GM15510 (cell line): Measurements from ENCODE around the gene SLC23A1.

Experiments
- POLR2A ChIP-seq: IDR thresholded peaks from 3 replicates; pipeline ENCODE4 v1.6.1; 2011; ENCODE audit warnings: borderline replicate concordance; ENCODE audit not compliant: insufficient read length; ENCODE audit errors: extremely low read depth

Gene SLC23A1

DNA sequence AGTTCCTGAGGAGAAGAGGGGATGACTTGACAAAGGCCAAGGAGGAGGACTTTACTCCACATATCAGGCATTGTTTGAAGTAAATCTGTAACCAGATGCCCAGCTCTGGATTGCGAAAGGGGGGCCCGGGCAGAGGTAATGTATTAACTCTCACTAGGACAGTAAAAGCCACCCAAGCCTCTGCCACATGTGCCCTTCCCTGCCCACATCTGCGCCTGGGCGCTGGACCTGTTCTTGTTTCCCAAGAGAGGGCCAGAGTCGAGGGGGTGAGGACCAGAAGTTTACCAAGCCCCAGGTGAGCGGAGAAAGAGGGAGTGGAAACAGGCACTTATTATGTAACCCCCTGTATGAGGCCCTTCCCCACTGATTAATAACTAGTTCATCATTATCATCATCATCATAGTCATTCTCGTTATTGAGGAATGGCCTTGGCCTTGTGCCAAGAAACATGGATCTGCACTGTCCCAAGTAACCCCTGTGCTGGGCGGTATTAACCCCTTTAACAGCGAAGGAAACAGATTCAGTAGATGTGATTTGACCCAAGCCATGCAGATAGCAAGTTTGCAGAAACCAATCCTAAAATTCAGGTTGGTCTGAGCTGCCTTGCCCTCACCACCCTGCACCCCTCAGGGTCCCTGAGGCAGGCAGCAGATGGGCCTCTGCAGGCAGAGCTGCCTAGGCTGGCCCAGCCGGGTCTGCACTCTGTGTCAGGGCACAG is at the start of gene SLC23A1:
SLC23A1 (minus strand) TSS at position 23 of the 718 bp plus-strand sequence. CDS start 44 bp downstream, outside the sequence.
- TF ChIP-seq POLR2A = no peak

DNA sequence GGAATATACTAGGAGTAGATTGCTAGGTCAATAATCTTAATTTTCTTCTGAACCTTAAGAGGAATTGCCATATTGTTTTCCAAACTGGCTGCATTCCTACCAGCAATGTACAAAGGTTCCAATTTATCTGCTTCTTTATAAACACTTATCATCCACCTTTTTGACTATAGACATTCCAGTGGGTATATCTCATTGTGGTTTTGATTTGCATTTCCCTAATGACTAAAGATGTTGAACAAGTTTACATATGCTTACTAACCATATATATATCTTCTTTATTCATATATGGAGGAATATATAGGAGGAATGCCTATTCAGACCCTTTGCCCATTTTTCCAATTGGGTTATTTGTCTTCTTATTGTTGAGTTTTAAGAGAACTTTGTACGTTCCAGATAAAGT is 48.6 kb upstream of the SLC23A1 start:
- TF ChIP-seq POLR2A = no peak

DNA sequence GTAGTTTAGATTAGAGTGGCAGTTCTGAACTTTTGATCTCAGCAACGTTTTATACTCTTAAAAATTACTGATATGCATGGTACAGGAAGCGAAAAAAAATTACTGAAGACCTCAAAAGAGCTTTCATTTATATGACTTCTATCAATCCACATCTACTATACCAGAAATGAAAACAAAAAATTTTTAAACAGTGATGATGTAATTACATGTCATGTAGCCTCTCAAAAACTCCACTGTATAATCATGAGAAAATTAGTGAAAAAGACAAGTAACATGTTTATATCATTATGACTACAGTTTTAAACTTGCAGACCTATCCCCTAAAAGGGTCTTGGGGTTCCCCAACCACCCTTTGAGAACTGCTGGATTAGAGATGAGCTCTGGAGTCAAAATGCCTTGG is 46.9 kb upstream of the SLC23A1 start:
- no peak for TF ChIP-seq POLR2A

DNA sequence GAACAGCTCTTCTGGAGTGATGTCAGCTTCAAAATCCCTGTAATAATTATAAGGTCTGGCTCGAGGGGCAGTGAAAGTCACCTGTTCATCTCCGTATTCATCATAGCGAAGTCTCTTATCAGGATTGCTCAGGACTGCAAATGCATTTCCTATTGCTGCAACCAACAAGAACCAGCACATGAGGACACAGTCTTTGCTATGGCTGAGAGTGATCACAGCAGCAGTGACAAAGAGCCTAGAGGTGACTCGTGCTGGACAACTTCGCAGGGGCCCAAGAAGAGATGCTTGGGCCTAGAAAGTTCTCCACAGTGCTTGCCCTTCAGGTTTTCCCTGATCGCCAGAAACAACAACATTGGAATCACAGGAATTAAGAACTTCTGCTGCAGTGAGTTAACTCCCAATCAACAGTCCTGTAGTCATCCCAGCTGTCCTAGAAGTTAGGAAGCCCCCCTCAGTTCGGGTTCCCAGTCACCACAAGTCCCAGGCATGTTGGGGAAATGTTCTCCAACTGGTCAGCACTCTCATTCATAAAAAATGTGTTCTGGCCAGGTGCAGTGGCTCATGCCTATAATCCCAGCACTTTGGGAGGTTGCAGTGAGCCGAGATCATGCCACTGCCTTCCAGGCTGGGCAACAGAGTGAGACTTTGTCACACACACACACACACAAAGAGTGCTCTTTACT is 43.2 kb upstream of the SLC23A1 start:
- TF ChIP-seq POLR2A = no peak

DNA sequence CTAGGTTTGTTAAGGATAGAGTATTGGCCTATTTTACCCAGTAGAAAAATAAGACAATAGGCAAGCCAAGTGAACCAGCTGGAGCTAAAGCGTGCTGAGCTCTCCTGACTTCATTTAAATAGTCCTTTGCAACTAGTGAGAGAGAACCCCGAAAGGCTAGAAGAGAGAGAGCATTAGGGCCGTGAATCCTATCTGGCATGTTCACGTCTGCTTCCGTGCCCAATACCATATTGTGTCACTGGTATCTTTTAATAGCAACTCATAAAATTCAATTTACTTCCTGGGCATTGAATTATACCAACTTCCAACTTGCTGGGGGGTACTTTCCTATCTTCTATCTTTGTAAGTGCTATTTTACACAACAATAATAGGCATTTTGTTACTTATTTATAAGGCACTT is 42.4 kb upstream of the SLC23A1 start:
- TF ChIP-seq POLR2A = no peak

DNA sequence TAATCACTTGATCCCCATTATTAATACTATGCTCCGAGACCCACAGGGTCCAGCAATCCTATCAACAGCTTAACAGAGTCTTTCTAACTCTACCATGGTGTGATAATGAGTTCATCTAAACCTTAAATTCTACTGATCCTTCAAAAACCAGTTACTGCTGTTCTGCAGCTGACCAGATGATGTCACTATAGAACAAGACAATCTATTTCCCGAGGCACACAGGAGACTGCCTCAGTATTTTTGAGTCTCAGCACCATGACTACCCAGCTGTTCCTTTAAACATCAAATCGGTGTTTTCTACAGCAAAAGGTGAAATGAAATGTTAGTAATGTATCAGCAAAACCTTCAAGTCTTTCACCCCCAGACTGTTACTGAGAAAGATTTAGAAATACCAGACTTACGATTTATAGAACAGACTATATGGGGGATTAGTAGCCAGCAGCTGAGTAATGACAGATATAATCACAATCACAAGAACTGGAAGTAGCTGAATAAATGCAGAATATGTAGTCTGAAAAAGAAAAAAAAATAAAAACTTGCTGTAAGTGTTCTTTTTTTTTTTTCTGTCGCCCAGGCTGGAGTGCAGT is 39.3 kb upstream of the SLC23A1 start:
- TF ChIP-seq POLR2A = no peak

DNA sequence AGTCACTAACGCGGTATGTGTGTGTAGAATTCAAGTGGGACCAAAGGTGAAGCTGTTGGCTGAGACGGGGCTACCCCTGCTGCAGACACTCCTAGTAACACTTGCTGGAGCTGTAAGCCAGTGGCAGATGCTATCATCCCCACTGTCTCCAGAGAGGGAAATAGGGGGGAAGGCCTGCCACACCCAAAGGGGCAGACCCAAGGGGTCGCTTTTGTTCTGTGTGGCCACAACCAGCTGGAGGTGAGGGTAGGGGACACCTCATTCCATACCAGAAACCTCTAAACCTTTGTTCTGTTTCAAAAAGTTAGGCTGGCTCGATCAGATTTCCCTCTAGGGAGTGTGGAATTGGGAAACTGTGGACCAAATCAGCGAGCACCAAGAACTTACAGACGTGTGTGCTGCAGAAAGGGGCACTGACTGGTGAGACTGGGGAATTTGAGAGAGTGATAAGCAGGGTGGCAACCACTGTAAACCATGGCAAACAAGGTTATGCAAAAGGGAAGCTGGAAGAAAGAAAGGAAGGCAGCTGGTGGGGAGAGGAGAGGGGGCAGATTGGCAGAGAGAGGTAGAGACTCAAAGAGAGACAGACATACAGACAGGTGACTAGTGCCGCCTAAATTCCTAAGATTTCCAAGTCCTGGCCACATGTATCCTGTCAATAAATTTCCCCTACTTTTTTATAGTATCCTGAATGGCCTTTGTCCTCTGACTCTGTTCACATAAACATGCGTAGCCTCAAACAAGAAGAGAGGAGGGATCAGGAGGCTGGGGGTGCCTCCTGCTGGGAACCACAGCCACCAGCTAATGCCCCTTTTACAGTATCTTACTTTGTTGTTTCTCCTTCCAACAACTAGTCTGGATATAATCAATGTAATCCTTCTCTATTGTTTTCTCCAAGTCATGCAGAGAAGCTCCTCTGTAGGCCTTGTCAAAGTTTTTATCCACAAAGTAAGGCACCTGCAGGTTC is 36.4 kb upstream of the SLC23A1 start:
- no peak for TF ChIP-seq POLR2A

DNA sequence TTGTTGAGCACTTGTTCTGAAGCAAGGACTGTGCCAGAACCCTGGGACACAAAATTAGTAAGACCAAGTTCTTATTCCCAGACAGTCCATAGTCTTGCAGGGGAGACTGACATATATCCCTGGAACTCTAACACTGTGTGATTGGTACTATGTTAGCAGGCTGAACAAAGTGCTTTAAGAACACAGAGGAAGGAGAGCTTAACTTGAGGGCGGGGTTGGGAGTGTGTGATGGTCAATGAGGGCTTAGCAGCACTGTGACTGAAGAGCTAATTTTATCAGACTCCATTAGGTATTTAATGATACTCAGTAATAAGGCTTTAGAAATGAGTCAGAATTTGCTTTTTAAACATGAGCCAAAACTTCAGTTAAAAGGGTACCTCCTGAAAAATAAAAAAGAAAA is 35.7 kb upstream of the SLC23A1 start:
- no peak for TF ChIP-seq POLR2A

DNA sequence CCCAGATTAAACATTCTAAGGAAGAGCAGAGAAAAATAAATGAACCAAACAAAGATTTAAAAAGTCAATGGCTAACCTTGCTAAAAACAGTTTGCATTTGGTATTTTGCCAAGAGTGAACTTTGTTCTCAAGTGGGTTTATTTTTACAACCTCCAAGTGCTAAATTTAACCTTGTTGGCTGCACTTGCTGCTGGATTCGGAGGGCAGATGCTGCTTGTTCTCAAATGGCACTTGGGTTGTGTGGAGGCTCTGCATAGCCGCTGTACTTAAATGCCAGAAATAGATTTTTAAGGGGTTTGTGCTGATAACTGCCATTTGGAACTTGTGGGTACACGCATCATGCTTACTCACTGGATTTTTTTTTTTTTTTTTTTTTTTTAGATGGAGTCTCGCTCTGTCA is 34.1 kb upstream of the SLC23A1 start:
- no peak for TF ChIP-seq POLR2A

DNA sequence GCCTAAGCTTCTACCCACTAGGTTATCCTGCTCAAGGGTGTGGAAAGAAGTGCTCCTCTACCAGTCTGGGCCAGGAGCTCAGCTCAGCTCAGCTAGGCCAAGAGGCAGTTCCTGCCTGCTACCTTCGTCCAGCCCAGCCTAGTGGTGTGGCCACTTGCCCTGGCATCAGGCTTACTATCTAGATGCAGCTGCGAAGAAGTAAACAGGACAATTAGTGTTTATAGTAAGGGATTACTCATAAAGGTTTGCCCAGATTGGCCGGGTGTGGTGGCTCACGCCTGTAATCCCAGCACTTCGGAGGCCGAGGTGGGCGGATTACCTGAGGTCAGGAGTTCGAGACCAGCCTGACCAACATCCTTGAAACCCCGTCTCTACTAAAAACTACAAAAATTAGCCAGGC is 33.6 kb upstream of the SLC23A1 start:
- no peak for TF ChIP-seq POLR2A

DNA sequence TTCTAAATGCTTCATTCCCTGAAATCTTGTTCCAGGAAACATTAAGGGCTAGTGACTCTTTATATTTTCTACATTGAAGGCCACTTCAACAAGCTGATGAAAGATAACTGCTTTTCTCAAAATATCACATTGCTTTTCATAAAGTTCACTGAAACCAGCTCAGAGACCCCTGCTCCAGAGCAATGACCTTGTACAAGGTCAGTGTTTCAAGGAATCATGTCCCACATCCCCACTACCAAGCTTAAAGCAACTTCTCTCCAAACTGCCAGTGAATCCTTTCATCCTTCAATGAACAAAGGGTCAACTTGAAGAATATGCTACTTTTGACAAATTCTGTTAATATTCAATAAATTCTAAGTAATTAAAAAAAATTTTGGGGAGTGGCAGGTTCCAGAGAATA is 32.8 kb upstream of the SLC23A1 start:
- no peak for TF ChIP-seq POLR2A

DNA sequence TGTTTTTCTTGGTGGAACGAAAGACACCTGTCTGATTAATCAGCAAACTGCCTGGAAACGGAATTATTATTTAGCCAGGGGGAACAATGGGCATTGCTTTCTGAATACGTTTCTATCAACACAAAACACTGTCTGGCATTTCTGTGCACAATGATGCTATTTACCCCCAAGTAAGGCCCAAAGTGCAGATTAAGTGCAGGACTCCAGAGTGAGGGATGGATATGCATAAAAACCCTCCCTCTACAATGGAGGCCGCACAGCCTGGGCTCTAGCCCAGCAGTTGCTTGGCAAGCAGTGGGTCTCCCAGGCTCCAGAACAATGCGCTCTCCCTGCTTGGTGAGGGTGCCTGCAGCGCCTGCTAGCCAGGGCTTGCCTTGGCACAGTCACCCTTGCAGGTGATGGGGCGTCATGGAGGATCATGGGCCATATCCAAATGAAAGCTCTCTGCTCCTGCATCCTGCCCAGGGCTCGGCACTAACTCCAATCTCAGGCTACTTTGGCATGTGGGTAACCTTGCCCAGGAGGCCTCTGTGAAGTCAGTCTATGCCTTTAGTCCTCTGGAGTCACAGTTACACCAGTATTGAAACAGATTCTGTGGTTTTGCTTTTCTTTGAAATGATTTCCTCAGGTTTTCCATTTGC is 32.2 kb upstream of the SLC23A1 start:
- no peak for TF ChIP-seq POLR2A

DNA sequence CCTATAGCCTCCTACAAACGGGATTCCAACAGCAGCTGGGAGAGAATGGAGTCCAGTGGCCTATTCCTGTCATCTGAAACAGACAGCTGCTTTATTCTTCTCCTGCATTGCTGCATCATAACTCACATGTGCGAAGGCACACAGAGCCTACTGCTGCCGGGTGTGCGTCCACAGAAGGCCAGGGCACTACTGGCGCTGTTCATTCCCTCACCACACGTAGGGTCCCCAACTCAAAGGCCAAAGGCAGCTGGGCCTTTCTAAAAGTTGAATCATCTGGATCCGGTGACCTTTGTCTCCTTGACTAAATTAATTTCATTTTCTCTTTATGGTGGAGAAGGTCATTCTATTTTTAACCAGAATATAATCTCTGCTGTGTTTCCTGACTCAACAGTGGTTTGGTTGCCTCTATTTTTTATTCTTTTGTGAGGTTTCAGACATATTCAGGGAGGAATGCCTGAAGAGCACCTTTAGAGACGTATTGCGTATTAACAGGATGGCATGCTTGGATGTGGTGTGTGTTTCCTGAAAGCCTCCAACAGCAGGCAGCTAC is 31.6 kb upstream of the SLC23A1 start:
- TF ChIP-seq POLR2A = no peak

DNA sequence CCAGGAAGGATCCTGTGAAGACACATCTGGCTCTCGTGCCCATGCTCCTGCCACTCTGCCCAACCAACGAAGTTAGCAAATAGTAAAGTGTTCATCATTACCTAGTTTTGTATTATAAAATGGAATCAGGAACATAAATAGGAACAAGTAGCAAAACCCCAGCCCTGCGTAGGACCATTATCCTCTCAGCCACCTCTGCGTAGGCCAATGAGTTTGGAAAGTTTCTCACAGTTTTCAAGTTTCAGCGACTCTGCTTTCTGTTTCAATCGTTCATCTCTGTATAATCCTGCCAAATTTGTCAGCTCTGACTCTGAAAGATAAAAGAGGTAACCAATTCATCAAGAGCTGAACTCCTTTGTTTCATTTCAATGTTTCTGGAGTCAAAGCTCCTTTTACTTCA is 30.9 kb upstream of the SLC23A1 start:
- TF ChIP-seq POLR2A = no peak
